K562 (cell line): Measurements from ENCODE around the gene MRPL41. TPM values are rescaled to one million over a fixed set of nuclear protein-coding genes. Genes with fewer than 3 reads are reported as not detected.

Experiments
- BRF2 ChIP-seq: IDR thresholded peaks from 3 replicates; pipeline ENCODE4 v1.6.1; 2011; ENCODE audit warnings: borderline replicate concordance, mild to moderate bottlenecking; ENCODE audit not compliant: insufficient read length, insufficient read depth
- CBX5 ChIP-seq: IDR thresholded peaks from 2 replicates; pipeline ENCODE4 v1.6.1; 2014; ENCODE audit warnings: low read depth, borderline replicate concordance
- HDGF ChIP-seq: fragments of 450-650 bp; IDR thresholded peaks from 2 replicates; pipeline ENCODE4 v1.6.1; 2016
- JUND ChIP-seq, 2 experiments: IDR thresholded peaks; 2 replicates in 1 of 2; 3 replicates in 1 of 2; pipeline ENCODE4 v1.6.1; 2011; ENCODE audit warnings: borderline replicate concordance in 2 of 2, low read depth in 2 of 2, low read length in 2 of 2, improper control_type of control experiment in 1 of 2, missing biosample characterization in 1 of 2, missing genetic modification characterization in 1 of 2, missing genetic modification reagents in 1 of 2
- KDM4B ChIP-seq, 2 experiments: fragments of 450-650 bp in 1 of 2; sonication (generic) in 1 of 2; IDR thresholded peaks; 2 replicates each; pipeline ENCODE4 v1.6.1; 2016 to 2017; ENCODE audit warnings: borderline replicate concordance in 2 of 2, antibody characterized with exemption in 1 of 2, low read depth in 1 of 2, mild to moderate bottlenecking in 1 of 2
- NR2F6 ChIP-seq: fragments of 450-650 bp; formaldehyde crosslinking; IDR thresholded peaks from 2 replicates; pipeline ENCODE4 v1.4.0; 2020; ENCODE audit warnings: mild to moderate bottlenecking
- RBFOX2 ChIP-seq: fragments of 200-400 bp; formaldehyde crosslinking; IDR thresholded peaks from 2 replicates; pipeline ENCODE4 v1.6.1; 2017; ENCODE audit warnings: low read depth, mild to moderate bottlenecking, low read length, moderate library complexity
- SP1 ChIP-seq: sonication (generic); formaldehyde crosslinking; IDR thresholded peaks from 2 replicates; pipeline ENCODE4 v1.8.1; 2022; ENCODE audit warnings: mild to moderate bottlenecking, missing genetic modification reagents
- TOE1 ChIP-seq, 2 experiments: fragments of 450-650 bp in 1 of 2; sonication (generic) in 1 of 2; formaldehyde crosslinking in 1 of 2; IDR thresholded peaks; 2 replicates each; pipeline versions ENCODE4 v1.7.1 to v1.8.0; 2016 to 2022; ENCODE audit warnings: borderline replicate concordance in 2 of 2, mild to moderate bottlenecking in 2 of 2, antibody characterized with exemption in 1 of 2, inconsistent platforms in 1 of 2, low read depth in 1 of 2, missing genetic modification reagents in 1 of 2, moderate library complexity in 1 of 2
- ZBTB17 ChIP-seq: fragments of 450-650 bp; formaldehyde crosslinking; IDR thresholded peaks from 2 replicates; pipeline ENCODE4 v1.4.0; 2020; ENCODE audit warnings: mild to moderate bottlenecking
- ZKSCAN1 ChIP-seq: fragments of 150-350 bp; IDR thresholded peaks from 2 replicates; pipeline ENCODE4 v1.6.1; 2016; ENCODE audit warnings: low read depth, low read length
- ZNF239 ChIP-seq: fragments of 250-450 bp; sonication (Bioruptor Pico); IDR thresholded peaks from 2 replicates; pipeline ENCODE4 v1.4.0; 2020; ENCODE audit warnings: mild to moderate bottlenecking
- polyA plus RNA-seq, 8 experiments: library from polyadenylated mRNA; depleted of rRNA in 4 of 8; stranded (reverse) in 5 of 8; unstranded in 3 of 8; fragments of >200 nt; fragmentation: Nextera tagmentation in 2 of 8; fragmentation: Illumina TruSeq in 1 of 8; extraction: Ambion mirVana in 2 of 8; extraction: Trizol in 1 of 8; gene quantifications; 2 replicates each; pipeline versions ENCODE4 v1.2.1 to v1.2.3, GENCODE V29; 2011 to 2014; ENCODE audit warnings: inconsistent platforms in 1 of 8, missing spikeins in 1 of 8
- total RNA-seq, 7 experiments: library from RNA; depleted of rRNA in 6 of 7; stranded (reverse); fragments of >200 nt in 6 of 7; fragmentation: Illumina TruSeq in 2 of 7; extraction: Trizol in 2 of 7; gene quantifications; 2 replicates each; pipeline versions ENCODE4 v1.2.1 to v1.2.3, GENCODE V29; 2011 to 2021; ENCODE audit warnings: low replicate concordance in 1 of 7
- TF ChIP-seq, protein P1 (sequence below), 2 experiments: IDR thresholded peaks; 2 replicates each; pipeline ENCODE4 v1.6.1; 2011; ENCODE audit warnings: borderline replicate concordance in 1 of 2, control low read depth in 1 of 2, low read depth in 1 of 2, low read length in 1 of 2, mild to moderate bottlenecking in 1 of 2, mixed read lengths in 1 of 2, moderate library complexity in 1 of 2; ENCODE audit not compliant: insufficient read depth in 1 of 2, insufficient read length in 1 of 2, poor library complexity in 1 of 2, severe bottlenecking in 1 of 2; ENCODE audit errors: extremely low read depth in 1 of 2
- TF ChIP-seq, protein P2 (sequence below): fragments of 250-450 bp; sonication (Bioruptor Pico); IDR thresholded peaks from 2 replicates; pipeline ENCODE4 v1.4.0; 2020
- TF ChIP-seq, protein P3 (sequence below): fragments of 450-650 bp; conservative IDR thresholded peaks from 2 replicates; pipeline ENCODE4 v1.6.1; 2016; ENCODE audit warnings: missing genetic modification characterization, low read depth, mild to moderate bottlenecking, control low read depth, missing compliant biosample characterization

The MRPL41 gene
- total and polyA plus RNA-seq, 9 of the 15 experiments (the other 6 are each of a cell fraction or from before 2014, with no cell fraction given), result 2.6 to 259 (median 21.6) TPM

GRCh38 chr9:137578518-137579258, 27.0 kb downstream of the MRPL41 start, which contains the start of gene DPH7 (continued):
- TF ChIP-seq KDM4B (IDR thresholded peaks at IDR 0.05; ENCODE audit: borderline replicate concordance in 2 of 2, low read depth in 1 of 2) (peak in 1 of 2 experiments; percentile 98; a peak in 2 of 4 replicates), BRF2 (no peak), ZNF239 (peak; percentile 43; the same call in 1 of the 2 replicates), HDGF (no peak), NR2F6 (CRISPR knock-in tag) (no peak), SP1 (CRISPR knock-in tag) (peak; percentile 81; the same call in 1 of the 2 replicates), CBX5 (peak; percentile 50; the same call in 1 of the 2 replicates), ZKSCAN1 (0 out of 2 replicates have a peak, but pooled peaks have one; percentile 27), ZBTB17 (CRISPR knock-in tag) (peak; percentile 85), TOE1 (IDR thresholded peaks at IDR 0.05; ENCODE audit: borderline replicate concordance) (0 out of 2 replicates have a peak, but pooled peaks have one; percentile 49), TOE1 (CRISPR knock-in tag; IDR thresholded peaks at IDR 0.05; ENCODE audit: borderline replicate concordance, low read depth) (0 out of 2 replicates have a peak, but pooled peaks have one; percentile 8), RBFOX2 (peak; percentile 90), JUND (IDR thresholded peaks at IDR 0.05; ENCODE audit: borderline replicate concordance, low read depth, low read length) (peak; percentile 49), JUND (tag; IDR thresholded peaks at IDR 0.05; ENCODE audit: borderline replicate concordance, low read depth, low read length) (no peak; the same call in 2 of the 3 replicates)
- TF ChIP-seq, protein P1, sequence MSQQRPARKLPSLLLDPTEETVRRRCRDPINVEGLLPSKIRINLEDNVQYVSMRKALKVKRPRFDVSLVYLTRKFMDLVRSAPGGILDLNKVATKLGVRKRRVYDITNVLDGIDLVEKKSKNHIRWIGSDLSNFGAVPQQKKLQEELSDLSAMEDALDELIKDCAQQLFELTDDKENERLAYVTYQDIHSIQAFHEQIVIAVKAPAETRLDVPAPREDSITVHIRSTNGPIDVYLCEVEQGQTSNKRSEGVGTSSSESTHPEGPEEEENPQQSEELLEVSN (IDR thresholded peaks at IDR 0.05; ENCODE audit: borderline replicate concordance in 1 of 2, extremely low read depth in 1 of 2, insufficient read depth in 1 of 2, insufficient read length in 1 of 2, low read depth in 1 of 2, low read length in 1 of 2, poor library complexity in 1 of 2, severe bottlenecking in 1 of 2), result peak in 1 of 2 experiments; percentile 43
- TF ChIP-seq, protein P2, sequence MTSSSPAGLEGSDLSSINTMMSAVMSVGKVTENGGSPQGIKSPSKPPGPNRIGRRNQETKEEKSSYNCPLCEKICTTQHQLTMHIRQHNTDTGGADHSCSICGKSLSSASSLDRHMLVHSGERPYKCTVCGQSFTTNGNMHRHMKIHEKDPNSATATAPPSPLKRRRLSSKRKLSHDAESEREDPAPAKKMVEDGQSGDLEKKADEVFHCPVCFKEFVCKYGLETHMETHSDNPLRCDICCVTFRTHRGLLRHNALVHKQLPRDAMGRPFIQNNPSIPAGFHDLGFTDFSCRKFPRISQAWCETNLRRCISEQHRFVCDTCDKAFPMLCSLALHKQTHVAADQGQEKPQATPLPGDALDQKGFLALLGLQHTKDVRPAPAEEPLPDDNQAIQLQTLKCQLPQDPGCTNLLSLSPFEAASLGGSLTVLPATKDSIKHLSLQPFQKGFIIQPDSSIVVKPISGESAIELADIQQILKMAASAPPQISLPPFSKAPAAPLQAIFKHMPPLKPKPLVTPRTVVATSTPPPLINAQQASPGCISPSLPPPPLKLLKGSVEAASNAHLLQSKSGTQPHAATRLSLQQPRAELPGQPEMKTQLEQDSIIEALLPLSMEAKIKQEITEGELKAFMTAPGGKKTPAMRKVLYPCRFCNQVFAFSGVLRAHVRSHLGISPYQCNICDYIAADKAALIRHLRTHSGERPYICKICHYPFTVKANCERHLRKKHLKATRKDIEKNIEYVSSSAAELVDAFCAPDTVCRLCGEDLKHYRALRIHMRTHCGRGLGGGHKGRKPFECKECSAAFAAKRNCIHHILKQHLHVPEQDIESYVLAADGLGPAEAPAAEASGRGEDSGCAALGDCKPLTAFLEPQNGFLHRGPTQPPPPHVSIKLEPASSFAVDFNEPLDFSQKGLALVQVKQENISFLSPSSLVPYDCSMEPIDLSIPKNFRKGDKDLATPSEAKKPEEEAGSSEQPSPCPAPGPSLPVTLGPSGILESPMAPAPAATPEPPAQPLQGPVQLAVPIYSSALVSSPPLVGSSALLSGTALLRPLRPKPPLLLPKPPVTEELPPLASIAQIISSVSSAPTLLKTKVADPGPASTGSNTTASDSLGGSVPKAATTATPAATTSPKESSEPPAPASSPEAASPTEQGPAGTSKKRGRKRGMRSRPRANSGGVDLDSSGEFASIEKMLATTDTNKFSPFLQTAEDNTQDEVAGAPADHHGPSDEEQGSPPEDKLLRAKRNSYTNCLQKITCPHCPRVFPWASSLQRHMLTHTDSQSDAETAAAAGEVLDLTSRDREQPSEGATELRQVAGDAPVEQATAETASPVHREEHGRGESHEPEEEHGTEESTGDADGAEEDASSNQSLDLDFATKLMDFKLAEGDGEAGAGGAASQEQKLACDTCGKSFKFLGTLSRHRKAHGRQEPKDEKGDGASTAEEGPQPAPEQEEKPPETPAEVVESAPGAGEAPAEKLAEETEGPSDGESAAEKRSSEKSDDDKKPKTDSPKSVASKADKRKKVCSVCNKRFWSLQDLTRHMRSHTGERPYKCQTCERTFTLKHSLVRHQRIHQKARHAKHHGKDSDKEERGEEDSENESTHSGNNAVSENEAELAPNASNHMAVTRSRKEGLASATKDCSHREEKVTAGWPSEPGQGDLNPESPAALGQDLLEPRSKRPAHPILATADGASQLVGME (CRISPR knock-in tag), result peak; percentile 57; the same call in 1 of the 2 replicates
- TF ChIP-seq, protein P3, sequence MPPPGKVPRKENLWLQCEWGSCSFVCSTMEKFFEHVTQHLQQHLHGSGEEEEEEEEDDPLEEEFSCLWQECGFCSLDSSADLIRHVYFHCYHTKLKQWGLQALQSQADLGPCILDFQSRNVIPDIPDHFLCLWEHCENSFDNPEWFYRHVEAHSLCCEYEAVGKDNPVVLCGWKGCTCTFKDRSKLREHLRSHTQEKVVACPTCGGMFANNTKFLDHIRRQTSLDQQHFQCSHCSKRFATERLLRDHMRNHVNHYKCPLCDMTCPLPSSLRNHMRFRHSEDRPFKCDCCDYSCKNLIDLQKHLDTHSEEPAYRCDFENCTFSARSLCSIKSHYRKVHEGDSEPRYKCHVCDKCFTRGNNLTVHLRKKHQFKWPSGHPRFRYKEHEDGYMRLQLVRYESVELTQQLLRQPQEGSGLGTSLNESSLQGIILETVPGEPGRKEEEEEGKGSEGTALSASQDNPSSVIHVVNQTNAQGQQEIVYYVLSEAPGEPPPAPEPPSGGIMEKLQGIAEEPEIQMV, result no peak
